ENCODE data around the gene ALG12. TPM values are rescaled to one million over a fixed set of nuclear protein-coding genes. Genes with fewer than 3 reads are reported as not detected.

The ALG12 gene
- total RNA-seq, 2 donors from 2014 or later, result 17.4 to 30.1 TPM

GRCh38 chr22:49906071-49906798 lies 12.0 kb downstream of the ALG12 start:
- DNase-seq (ENCODE audit: low spot score) (no peak), ATAC-seq (ENCODE audit: insufficient number of reproducible peaks, low FRiP score, low read depth) (no peak)
- no peak for TF ChIP-seq CTCF (IDR thresholded peaks at IDR 0.05)
- Histone ChIP-seq H3K36me3 (peaks cover 33% of the 10 kb centered on the region), H3K4me1 (ENCODE audit: control insufficient read depth in 1 of 2, low read depth in 2 of 2) (no peaks in the 10 kb centered on the region), H3K27ac (no peak overlapping the region), H3K9me3 (no peaks in the 10 kb centered on the region), H3K27me3 (replicated peaks; ENCODE audit: insufficient read depth) (no peaks in the 10 kb centered on the region), H3K4me3 (no peak overlapping the region)

- H3K36me3 ChIP-seq, result peaks cover 38% of the 10 kb centered on the region
- no peaks in the 10 kb centered on the region for H3K27me3 ChIP-seq (replicated peaks; ENCODE audit: insufficient read depth)
- ATAC-seq (ENCODE audit: insufficient number of reproducible peaks, low FRiP score, low read depth) (no peak), DNase-seq (ENCODE audit: low spot score) (no peak)
- no peak overlapping the region for H3K27ac ChIP-seq
- H3K9me3 ChIP-seq, result no peaks in the 10 kb centered on the region
- TF ChIP-seq CTCF (IDR thresholded peaks at IDR 0.05), result no peak
- H3K4me1 ChIP-seq (ENCODE audit: control insufficient read depth in 1 of 2, low read depth in 2 of 2), result no peaks in the 10 kb centered on the region
- no peak overlapping the region for H3K4me3 ChIP-seq
Observed at GRCh38 chr22:49905465-49905864, 12.8 kb downstream of the ALG12 start.

- DNase-seq (ENCODE audit: low spot score) (no peak), ATAC-seq (ENCODE audit: insufficient number of reproducible peaks, low FRiP score, low read depth) (no peak)
- H3K36me3 ChIP-seq, result peaks cover 37% of the 10 kb centered on the region
- H3K4me1 ChIP-seq (ENCODE audit: control insufficient read depth in 1 of 2, low read depth in 2 of 2), result no peaks in the 10 kb centered on the region
- no peaks in the 10 kb centered on the region for H3K27me3 ChIP-seq (replicated peaks; ENCODE audit: insufficient read depth)
- H3K4me3 ChIP-seq, result no peak overlapping the region
- TF ChIP-seq CTCF (IDR thresholded peaks at IDR 0.05), result no peak
- H3K9me3 ChIP-seq, result no peaks in the 10 kb centered on the region
- no peak overlapping the region for H3K27ac ChIP-seq
Observed at GRCh38 chr22:49904040-49904369, 14.2 kb downstream of the ALG12 start.

- H3K36me3 ChIP-seq, result peaks cover 34% of the 10 kb centered on the region
- no peaks in the 10 kb centered on the region for H3K9me3 ChIP-seq
- no peaks in the 10 kb centered on the region for H3K4me1 ChIP-seq (ENCODE audit: control insufficient read depth in 1 of 2, low read depth in 2 of 2)
- no peak overlapping the region for H3K27ac ChIP-seq
- no peak for ATAC-seq (ENCODE audit: insufficient number of reproducible peaks, low FRiP score, low read depth)
- H3K4me3 ChIP-seq, result no peak overlapping the region
- H3K27me3 ChIP-seq (replicated peaks; ENCODE audit: insufficient read depth), result no peaks in the 10 kb centered on the region
- DNase-seq (ENCODE audit: low spot score), result no peak
- TF ChIP-seq CTCF (IDR thresholded peaks at IDR 0.05), result no peak
Observed at GRCh38 chr22:49903322-49904039, 14.8 kb downstream of the ALG12 start.

GRCh38 chr22:49901457-49901856 lies 16.8 kb downstream of the ALG12 start:
- no peaks in the 10 kb centered on the region for H3K9me3 ChIP-seq
- H3K27ac ChIP-seq, result no peak overlapping the region
- no peaks in the 10 kb centered on the region for H3K4me1 ChIP-seq (ENCODE audit: control insufficient read depth in 1 of 2, low read depth in 2 of 2)
- ATAC-seq (ENCODE audit: insufficient number of reproducible peaks, low FRiP score, low read depth) (no peak), DNase-seq (ENCODE audit: low spot score) (no peak)
- no peak overlapping the region for H3K4me3 ChIP-seq
- no peak for TF ChIP-seq CTCF (IDR thresholded peaks at IDR 0.05)
- H3K27me3 ChIP-seq (replicated peaks; ENCODE audit: insufficient read depth), result no peaks in the 10 kb centered on the region
- peaks cover 22% of the 10 kb centered on the region for H3K36me3 ChIP-seq
